Activated T-helper 1 cell treated with anti-CD3 and anti-CD28 coated beads, Interleukin-2, amount 50 U/mL, for 16 hours (primary cell): ENCODE data around the gene AP2A1.
"Not testable (repeated sequence)": the region's sequence is repeated elsewhere in the genome, so short reads cannot be mapped to it uniquely, and the experiment has no call there.

Experiments used
- DNase-seq, 2 donors: peaks; one replicate each; pipeline ENCODE4 v3.0.0-alpha.2; 2020; ENCODE audit warnings: low read depth in 1 of 2, low spot score in 1 of 2

The AP2A1 gene

DNA sequence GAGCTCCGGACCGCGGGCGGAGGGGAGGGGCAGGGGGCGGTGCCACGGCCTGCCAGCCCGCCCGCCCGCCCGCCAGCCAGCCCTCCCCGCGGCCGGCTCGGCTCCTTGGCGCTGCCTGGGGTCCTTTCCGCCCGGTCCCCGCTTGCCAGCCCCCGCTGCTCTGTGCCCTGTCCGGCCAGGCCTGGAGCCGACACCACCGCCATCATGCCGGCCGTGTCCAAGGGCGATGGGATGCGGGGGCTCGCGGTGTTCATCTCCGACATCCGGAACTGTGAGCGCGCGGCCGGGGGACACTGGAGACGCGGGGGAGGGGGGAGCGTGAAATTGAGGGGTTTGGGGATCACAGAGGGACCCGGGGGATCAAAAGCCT lies at the start of gene AP2A1:
AP2A1 (plus strand) TSS at position 72 of the 370 bp plus-strand sequence; CDS start at position 205, 133 bp downstream.
- DNase-seq = no peak

DNA sequence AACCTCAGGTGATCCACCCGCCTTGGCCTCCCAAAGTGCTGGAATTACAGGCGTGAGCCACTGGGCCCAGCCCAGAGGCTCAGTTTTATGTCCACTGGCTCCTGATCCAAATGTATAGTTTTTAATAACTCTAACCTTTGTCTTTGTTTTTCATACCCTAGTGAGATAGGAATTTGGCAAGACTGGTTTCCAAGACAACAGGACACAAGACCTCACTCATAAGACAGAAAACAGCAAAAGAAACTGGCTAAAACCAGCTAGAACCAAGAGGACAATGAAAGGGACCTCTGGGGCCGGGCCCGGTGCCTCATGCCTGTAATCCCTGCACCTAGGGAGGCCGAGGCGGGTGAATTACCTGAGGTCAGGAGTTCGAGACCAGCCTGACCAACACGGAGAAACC lies 48.3 kb upstream of the AP2A1 start:
- no peak for DNase-seq

DNA sequence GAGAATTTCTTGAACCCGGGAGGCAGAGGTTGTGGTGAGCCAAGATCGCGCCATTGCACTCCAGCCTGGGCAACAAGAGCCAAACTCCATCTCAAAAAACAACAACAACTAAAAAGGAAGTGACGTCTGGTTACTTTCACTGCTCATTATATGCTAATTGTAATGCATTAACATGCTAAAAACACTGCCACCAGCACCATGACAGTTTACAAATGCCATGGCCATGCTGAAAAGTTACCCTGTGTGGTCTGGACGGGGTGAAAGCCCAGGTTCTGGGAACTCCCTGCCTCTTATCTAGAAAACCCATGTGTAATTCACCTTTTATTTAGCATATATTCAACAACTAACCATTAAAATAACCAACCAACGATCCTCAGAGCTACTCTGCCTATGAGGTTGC lies 47.8 kb upstream of the AP2A1 start:
- no peak for DNase-seq

DNA sequence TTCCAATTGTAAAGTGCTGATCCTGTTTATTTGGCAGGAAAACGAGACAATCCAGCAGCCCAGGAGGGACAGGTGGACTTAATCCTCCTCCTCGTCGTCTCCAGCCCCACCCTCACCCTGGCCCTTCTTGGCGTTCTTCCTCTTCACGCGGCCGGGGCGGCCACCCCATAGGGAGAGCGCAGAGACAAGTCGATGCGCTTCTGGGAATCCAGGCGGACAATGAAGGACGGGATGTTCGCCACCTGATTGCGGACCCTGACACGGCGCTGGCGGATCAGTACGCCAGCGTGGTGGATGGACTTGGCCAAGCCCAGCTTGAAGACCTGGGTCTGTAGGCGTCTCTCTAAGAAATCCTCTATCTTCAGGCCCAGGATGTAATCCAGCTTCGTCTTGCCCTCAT lies 47.4 kb upstream of the AP2A1 start:
- DNase-seq = not testable (repeated sequence)

DNA sequence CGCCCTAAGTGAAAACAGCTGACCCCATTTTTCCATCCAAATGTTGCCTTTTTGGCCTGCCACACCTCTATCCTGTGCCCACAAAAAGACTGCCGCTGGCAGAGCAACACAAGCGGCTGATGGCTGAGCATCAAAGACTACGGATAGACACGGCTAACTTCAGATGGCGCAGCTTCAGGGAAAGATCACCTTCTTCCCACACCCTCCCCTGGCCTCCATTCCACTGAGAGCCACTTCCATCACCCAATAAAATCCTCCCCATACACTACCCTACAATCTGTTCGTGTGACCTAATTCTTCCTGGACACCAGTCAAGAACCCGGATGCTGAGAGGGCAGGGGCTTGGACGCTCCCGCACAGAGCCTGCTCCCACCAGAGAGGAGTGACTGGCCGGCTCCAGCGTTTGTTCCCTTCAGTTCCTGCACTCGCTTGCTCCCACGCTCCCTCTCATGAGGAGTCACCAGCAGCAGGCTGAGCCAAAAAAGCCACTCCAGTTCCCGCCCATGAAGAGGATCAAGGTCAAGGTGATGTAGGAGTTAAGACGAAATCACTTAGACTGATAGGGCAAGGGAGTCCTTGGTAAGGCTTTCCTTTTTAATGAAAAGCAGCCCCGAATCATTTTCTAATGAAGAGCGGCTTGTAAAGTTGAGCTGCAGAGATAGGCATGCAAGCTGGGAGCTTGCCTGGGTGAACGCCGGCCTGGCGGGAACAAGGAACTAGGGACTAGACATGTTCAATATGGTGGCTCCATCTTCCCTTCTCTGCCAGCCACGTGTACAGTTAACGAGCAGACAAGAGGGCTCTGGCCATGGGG lies 39.4 kb upstream of the AP2A1 start:
- DNase-seq = no peak

DNA sequence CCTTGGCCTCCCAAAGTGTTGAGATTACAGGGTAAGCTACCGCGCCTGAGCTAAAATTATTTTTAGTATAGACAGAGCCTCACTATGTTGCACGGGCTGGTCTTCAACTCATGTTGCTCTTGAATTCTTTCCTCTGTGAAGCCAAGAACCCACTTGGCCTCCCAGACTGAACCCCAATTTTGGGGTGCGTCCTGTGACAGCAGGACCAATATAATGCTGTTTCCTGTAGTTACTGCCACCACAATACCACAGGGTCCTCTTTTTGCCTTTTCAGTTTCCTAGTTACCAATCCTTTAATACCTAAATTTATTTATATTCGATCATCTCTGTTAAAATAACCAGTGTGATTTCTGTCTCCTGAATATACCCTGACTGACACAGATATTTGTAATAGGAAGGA lies 36.6 kb upstream of the AP2A1 start:
- no peak for DNase-seq

DNA sequence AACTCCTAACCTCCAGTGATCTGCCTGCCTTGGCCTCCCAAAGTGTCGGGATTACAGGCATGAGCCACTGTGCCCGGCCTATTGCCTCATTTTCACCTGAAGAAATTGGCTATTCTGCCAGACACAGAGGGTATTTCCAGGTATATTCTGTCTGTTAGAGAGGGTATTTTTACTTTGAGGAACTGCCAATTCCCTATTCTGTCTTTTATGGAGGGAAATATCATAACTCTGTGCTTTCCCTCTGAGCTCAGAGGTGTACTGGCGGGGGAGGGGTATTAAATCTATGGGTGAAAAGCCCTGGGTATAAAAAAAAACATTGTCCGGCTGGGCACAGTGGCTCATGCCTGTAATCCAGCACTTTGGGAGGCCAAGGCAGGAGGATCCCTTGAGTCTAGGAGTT lies 28.5 kb upstream of the AP2A1 start:
- DNase-seq = no peak

DNA sequence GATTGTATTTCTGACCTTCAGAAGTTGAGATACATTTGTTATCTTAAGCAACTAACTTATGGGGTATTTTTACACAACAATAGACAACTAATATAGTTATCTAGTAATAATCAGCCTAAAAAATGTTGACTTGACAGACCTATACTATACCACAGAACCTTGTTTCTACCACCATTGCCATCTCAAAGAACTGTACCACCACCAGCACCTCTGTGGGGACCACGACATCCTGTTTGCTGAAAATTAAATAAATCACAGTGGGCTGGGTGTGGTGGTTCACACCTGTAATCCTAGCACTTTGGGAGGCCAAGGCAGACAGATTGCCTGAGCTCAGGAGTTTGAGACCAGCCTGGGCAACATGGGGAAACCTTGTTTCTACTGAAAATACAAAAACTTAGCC lies 27.7 kb upstream of the AP2A1 start:
- DNase-seq = no peak

DNA sequence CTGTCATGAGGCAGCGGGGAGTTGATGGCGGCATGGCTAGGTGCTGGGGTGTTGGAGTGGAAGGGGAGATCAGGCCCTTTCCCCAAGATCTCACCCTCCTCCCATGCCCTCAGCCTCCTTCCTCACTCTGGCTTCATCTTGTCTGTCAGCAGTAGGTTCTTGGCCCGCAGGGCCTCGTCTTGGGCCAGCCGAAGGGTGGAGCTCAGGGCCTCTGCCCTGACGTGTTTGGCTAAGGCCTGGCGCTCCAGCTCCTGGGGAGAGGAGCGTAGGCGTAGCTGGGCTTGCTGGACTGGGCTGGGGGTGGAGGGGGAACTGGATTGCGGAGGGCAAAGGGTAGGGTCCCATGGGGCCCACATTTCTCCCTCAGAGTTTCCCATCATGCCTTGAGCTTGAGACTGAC lies 26.9 kb upstream of the AP2A1 start:
- DNase-seq = no peak

DNA sequence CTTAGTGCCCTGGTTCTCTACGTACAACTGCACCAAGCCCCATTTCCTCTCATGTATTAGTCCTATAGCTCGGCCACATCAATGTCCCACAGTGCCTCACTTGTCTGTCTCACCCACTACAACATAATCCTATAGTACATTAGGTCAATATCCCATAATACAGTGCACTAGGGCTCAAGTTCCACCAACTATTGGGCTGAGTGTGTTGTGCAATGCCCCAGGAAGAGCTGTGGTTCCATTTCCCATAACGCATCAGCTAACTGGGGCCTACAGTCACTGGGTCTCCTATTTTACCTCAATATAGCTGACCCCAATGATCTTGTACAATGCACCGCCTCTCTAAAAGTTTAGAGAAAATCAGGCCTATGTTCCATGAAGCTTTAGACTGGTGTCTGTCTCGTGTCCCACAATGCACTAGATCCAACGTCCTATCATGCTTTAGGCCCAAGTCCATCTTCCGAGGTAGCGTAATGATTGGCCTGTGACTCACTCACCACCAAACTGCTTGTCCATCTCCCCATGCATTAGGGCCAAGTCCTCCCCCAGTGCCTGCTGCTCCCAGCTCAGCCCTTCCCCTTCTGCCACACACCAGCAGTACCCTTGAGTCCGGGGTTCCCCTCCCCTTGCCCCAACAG lies 25.5 kb upstream of the AP2A1 start:
- DNase-seq = no peak

DNA sequence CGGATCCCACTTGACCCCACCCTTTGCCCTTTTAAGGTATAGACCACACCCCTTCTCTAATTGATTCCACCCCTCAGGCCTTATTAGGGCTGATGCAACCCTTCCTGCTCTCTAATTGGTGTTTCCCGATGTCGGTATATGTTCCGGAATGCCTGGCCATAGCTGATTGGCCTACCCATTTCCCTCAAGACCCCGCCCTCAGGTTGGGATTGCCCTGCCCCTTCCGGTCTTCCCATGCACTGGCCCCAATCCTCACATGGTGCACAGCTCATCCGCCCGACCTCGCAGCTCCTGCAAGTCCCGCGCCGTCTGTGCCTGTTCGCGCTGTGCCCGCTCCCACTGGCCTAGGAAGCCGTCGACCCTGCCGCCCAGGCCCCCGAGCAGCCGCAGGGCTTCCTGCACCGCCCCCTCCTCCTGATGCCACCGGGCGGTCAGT lies 21.8 kb upstream of the AP2A1 start:
- DNase-seq = no peak

DNA sequence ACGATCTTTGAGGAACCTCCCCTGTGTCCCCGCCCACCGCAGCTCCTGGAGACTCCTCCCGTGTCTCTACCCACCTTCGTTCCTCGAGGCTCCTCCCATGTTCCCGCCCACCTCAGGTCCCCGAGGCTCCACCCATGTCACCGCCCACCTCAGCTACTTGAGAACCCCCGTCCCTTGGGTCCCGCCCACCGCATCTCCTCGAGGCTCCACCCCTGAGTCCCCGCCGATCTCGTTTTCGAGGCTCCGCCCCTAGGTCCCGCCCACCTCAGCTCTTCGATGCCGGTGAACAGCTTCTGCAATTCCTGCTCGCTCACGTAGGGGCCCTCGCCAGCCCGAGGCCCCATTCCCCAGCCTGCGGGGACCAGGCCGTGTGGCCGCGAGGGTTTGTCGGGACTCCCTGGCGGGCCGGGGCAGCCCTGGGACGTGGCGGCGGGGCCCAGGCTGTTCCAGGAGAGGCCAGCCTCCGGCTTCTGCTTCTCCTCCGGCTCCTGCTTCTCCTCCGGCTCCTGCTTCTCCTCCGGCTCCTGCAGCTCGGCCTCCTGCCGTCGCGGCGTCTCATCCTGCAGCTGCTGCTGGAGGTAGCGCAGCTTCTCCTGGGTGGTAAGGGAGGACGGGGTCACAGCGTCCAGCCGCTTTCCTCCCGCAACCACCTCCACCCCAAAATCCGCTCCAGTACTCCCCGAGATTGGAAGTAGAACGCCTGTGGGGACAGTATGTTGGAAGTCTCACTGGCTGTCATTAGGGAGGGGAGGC lies 20.4 kb upstream of the AP2A1 start:
- DNase-seq = no peak

DNA sequence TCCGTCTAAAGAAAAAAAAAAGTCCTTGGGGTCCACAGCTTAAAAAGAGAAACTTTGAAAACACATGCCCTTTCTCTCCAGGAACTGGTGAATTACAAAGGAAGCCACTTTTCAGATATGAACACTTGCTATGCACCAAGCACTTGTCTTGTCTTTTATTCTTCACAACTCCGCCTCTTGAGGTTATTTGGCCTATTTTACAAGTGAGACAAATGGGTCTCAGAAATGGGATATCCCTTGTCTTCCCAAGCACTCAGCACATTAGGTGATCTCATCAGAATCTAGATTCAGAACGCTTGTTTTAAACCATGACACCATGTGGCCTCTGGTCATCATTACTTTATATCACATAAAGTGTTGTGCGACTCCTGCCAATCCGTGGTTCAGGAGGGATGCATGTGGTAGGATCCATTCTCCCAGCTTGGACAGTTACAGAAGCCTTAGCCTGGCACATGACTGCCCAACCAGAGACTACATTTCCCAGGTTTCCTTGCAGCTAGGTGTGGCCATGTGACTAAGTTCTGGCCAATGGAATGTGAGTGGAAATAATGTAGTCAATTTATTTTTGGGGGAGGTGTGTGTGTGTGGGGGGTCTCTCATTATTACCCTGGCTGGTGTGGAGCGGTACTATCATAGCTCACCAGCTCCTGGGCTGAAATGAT lies 17.6 kb upstream of the AP2A1 start:
- no peak for DNase-seq

DNA sequence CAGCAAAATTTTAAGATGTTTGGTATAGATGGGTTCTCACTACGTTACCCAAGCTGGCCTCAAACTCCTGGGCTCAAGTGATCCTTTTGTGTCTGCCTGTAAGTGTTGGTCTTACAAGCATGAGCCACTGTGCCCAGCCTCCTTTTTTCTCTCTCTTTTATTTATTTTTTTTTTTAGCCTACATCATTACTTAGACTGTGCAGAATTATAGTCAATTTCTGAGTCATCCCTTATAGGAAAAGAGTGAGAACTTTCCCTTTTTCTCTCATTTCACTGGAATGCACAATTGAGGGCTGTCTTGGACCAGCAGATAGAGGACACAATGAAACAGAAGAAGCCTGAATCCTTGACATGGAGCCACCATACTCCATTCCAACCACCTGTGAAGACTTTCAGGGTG lies 17.0 kb upstream of the AP2A1 start:
- DNase-seq = no peak

DNA sequence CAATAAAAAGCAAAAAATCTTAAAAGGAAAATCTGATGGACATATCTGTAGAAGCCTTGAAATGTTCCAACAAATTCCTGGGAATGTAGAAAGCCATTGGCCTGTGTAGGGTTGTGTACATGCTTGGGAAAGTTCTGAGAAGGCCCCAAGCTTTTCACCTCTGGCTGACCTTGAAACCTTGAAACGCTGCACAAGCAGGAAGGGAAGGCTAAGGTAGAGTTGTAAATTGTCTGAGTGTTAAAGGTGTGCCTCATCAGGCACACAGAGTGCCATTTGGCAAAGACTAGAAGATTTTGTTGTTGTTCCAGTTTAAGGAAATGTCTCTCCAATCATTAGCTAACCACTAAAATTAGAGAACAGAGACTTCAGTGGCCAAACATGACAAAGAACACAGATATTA lies 14.1 kb upstream of the AP2A1 start:
- DNase-seq = no peak

DNA sequence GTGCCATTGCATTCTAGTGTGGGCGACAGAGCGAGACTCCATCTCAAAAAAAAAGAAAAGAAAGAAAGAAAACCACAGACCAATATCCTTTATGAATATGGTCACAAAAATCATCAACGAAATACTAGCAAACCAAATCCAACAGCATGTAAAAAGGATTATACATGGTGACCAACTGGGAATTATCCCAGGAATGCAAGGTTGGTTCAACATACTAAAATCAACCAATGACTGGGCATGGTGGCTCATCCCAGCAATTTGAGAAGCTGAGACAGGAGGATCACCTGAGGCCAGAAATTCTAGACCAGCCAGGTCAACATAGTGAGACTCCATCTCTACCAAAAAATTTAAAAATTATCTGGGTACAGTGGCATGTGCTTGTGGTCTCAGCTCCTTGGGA lies 10.8 kb upstream of the AP2A1 start:
- no peak for DNase-seq

DNA sequence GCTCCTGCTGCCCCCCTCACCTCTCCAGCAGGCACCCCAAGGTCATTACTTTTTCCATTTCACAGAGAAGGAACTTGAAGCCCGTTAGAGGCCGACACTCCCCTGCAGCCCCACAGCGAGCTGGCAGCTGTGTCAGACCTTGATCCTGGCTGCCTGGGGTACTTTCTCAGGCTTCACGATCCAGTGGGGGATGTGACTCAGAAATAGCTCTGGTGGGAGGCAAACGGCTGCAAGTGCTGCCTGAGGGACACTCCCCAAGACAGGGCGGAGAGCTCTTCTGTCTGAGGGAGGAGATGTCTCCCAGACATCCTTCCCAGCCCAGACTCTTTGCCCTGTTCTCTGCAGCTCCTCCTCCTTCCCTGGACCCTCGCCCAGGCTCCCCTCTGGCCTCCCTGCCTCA lies 8.5 kb upstream of the AP2A1 start:
- no peak for DNase-seq

DNA sequence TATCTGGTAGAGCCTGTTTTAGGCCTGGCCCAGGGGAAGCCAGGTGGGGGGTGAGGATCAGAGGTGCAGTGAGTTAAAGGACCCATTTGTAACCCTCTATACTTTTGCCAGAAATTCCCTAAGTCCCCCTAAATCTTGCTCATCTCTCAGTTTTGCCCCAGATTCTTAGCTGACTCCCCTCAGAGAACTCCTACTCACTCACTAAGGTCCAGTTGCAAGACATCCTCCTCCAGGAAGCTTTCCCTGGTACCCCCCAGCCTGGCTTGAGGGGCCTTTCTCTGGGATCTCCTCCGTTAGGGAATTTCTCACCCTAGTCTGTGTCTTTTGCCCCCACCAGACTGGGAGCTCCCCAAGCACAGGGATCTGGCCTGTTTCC lies 5.6 kb upstream of the AP2A1 start:
- DNase-seq = no peak

DNA sequence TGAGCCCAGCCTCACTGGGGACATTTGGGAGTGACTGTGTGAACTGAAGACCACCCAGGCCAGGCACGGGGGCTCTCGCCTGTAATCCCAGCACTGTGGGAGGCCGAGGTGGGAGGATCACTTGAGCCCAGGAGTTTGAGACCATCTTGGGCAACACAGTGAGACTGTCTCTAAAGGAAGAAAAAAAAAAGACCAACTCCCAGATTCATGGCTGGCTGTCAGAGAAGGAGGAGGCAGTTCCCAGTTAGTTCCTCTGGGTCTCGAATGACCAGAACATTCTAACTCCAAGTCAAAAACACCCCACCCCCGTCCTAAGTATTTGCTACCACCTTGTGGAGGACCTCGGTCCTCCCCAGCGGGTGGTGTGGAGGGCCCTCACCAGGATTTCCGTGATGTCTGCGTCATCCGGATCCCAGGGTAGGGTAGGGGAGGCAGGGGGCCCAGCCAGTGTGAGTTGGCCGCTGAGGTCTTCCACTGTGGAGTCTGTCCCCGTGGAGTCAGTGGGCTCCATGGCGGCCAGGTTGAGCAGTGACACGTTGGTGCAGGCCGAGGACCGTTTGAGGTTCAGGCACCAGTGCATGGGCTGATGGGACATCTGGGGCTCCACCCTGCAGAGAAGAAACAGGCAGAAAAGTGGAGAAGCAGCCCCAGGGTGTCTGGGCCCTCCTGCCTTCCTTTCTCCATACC lies 5.0 kb upstream of the AP2A1 start:
- DNase-seq = no peak

DNA sequence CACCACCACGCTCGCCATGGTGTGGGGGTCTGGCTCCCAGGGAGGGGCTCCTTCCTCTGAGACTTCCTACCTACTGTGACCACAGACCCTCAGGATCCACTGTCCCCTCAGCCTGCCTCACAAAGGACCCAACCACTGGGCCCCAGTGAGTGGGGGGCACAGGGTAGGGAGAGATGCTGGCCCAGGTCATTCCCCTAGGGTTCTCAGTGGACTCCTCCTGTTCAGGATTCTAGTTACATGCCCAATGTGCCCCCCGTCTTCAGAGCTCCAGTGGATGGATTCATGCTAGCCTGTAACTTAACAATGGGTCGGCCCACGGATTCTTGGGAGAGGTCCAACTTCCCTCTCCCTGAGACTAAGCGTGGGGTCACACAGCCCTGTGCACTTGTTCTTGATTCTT lies 3.6 kb upstream of the AP2A1 start, which contains the start of gene TSKS:
TSKS (minus strand) TSS at position 77 of the 400 bp plus-strand sequence; CDS start at position 18, 59 bp downstream.
- no peak for DNase-seq

DNA sequence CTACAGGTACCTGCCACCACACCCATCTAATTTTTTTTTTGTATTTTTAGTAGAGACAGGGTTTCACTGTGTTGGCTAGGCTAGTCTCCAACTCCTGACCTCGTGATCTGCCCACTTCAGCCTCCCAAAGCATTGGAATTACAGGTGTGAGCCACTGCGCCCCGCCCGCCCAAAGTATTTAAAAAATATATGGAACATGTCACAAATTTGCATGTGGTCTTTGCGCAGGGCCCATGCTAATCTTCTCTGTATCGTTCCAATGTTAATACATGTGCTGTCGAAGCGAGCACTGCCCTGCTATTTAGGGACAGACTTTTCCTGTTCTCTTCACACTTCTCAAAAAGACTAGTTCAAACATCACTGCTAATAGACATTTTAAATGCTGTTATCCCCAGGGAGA lies 2.5 kb upstream of the AP2A1 start:
- DNase-seq = no peak
